ENCODE results near the gene YOD1.

The YOD1 gene

DNA sequence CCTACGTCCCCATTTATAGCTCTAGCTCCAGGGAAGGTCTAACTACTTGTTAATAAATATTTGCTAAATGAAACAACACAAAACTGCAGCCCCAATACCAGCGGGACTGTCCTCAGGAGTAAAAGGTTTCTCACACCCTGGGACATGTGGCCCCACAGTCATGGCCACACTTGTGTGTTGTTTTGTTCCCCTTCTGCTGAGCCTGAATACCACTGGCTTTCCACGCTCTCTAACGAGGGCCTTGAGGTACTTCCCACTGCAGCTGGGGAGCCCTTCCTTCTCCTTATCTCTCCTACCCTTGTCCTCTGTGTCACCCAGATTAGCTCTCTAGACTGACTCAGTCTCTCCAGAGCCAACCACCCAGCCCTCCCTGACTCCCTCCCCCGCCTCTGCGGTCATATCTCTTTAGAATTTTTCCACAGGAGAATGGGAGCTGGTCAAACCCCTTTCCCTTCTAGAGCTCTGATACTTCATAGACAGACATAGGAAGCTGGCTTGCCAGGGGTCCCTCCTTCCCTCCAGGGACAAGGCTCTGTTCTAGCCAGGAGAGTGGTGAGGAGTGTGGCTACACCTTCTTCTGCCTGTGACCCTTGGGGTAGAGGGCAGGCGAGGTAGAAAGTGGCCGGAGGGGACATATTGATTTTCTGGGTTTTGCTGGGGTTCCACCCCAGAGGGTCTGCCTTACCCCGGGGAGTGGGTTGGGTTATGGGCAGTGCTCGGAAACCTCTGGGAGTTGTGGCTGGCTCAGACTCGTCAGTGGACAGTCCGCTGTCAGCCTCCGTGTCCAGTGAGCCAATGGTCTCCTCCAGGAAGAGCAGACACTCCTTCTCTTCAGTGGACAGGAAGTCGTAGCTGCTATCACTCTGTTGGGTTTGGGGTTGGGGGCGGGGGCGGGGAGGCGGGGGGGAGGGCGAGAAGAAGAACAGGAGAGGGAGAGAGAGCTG, 26.5 kb downstream of the YOD1 start:
- no peak for DNase-seq

DNA sequence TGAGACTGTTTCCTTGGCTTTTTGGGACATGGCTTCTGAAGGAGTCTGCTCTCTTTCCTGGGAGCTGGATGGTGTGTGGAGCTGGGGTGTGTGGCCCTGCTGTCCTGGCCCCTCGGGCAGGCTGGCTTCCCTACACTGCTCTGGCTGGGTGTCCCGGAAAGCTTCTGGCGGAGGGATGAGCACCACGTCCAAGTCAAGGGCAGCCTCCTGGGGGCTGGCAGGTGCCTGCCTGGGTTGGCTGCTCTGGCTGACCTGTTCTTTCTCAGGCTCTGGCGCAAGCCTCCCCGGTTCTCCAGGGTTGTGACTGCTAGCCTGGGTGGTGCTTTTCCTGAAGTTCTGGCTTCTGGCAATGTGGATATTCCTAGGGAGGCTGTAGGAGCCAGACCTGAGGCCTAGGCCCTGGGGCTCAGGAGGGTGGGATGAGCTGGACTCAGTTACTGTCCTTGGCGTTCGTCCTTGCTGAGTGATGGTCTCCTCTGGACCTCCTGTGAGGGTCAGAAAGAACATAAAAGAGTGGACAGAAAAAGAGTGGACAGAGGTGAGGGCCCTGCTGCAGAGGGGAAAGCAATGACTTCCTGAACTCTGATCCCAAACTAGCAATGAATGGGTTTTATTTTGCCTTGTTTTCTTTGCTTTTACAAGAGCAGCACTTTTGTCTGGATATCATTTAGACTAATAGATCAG, 27.9 kb downstream of the YOD1 start:
- no peak for DNase-seq

DNA sequence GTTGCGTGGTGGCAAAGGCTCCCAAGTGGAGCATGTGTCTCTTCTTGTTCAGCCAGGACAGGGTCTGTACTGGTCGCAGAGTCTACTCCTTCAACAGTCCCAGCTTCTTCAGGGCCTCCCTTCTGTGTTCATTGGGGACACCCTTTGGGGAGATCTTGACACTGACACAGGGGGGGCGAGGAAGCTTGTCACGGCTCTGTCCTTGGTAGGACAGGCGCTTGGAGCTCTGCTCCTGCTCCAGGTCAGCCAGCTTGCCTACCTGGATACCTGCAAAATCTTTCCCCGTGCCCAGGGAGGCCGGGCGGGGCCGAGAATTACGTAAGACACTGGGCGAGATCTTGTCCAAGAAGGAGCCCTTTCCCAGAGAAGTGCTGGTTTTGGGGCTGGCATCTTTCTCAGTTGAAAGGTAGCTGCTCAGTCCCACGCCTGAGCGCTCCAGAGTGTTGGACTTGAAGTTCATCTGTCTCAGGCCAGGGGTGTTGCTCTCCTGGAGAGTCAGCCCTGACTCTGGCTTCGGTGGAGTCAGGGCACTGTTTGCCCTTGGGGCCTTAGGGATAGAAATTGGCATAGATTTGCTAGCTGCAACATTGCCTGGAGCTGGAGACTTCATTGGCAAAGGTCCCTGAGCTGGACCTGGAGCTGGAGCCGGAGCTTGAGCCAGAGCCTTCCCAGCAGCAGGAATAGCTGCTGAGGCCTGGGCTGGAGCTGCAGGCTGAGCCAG, 29.0 kb downstream of the YOD1 start:
- DNase-seq: no peak

DNA sequence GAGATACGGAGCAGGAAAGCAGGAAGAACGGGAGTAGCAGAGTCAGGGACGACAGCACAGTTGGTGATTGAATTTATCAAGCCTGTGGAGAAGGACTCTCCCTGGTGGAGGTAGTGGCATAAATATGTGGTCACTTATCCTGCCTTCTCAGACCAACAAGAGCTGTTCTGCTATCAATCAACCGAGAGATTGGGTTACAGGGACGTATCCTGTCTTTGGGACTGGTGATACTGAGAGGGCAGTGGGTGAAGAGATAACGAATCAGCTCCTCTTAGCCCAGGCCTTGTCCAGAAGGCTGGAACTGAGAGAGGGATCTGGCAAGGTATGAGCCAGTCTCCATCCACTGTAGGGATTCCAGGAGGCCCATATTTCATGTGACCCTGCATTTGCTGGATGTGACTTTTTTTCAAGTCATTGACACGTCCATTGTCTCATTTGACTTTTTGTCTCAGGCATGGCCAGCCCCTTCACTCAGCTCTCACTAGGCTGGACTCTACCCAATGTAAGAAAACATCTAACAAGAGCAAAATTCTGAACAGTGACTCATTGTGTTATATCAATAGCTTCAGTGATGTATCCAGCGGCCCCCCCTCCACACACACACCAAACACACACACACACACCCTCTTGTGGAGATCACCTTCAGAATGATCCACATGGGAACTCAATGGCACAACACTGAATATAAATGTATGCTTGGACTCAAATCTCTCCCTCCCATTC, 29.7 kb downstream of the YOD1 start:
- DNase-seq: no peak

DNA sequence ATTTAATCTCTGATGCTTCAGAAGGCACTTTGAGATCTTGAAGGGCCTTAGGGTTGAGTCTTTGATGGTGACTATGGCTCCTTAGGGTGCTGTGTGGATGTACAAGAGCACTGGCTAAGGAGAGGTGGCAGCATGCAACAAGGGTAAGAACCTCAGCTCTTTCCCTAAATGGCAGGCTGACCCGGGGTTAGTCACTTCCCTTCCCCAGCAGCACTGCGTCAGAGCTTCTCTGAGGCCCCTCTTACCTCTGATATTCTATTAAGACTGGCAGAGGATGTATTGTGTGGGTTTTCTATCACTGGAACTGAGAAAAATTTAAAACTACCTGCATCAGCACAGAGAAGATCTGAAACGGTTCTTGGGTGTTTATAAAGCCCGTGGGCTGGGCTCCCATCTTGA, 30.3 kb downstream of the YOD1 start:
- DNase-seq: no peak

DNA sequence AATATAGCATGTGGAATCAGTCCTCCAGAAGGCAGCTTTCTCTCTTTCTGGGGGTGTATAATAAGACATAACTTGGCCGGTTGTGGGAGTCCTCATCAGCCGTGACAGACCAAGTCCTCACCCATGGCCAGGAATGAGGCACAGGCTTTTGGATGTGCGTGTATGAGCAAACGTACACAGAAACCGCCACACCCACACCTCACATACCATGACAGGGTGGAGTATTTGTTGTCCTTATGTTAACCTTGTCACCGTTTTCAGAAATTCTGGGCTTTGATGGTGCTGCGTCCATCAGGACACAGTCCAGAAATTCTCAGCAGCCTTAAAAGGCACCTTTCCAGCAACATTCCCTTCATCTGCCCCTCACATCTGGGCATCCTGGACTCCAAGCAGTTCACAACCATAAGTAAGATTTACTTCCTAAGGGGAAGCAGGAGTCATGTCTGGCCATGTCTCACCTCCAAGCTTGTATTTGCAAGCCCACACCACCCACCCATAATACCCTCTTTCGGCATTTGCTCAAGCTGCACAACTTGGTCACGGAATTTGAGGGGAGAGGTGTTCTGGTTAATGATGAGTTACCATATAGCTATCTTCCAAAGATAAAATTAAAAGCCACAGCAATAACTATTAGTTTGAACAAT, 30.8 kb downstream of the YOD1 start:
- no peak for DNase-seq

DNA sequence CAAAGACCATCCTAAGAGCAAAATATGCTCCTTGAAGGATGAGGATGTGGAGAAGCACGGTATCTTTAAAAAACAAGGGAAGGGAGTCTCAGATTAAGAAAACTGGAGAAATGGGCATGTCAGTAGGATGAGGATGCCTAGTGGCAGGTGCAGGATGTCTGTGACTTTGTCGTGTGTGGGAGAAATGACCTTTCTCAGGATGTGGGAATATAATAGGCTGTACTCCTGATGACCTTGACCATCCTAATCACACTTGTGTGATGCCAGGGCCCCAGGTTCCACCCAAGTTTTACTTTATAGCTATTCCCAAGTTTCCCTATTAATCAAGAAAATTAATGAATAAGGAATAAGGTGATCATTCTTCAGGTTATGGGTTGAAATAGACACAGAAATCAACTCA, 31.3 kb downstream of the YOD1 start:
- no peak for DNase-seq

DNA sequence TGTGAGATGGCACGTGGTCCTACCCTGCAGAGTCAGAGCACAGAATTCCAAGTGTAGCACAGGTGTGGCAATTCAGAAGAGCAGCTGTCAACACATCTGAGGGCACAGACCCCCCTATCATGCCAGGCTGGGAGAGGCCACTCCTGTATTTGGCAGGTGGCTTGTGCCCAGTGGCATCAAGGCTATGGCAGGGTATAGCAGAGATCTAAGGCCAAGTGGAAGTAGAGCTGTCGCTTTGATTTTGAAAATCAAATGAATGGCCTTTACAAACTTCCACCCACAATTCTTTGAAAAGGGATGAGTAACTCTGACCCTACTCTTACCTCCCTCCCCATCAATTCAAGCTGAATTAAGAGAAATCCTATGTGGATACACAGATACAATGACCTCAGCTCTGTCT, 31.8 kb downstream of the YOD1 start:
- no peak for DNase-seq

DNA sequence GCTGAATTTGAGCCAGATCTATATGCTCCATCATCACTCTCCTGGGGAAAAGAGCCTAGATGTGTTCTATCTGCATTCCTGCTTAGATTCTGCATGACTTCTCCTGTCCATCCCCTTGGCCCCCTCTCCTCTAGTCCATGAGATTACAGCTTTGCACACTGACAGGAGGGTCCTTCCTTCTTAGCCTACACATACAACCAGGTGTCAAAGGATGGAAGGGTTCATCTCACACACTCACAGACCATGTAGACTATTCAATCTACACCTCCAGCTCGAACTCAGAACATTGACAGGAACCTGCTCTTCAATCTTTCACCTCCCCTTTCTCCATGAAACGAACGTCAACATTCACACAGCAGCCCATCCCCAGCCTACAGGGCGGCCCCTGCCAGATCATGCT, 32.3 kb downstream of the YOD1 start:
- no peak for DNase-seq

DNA sequence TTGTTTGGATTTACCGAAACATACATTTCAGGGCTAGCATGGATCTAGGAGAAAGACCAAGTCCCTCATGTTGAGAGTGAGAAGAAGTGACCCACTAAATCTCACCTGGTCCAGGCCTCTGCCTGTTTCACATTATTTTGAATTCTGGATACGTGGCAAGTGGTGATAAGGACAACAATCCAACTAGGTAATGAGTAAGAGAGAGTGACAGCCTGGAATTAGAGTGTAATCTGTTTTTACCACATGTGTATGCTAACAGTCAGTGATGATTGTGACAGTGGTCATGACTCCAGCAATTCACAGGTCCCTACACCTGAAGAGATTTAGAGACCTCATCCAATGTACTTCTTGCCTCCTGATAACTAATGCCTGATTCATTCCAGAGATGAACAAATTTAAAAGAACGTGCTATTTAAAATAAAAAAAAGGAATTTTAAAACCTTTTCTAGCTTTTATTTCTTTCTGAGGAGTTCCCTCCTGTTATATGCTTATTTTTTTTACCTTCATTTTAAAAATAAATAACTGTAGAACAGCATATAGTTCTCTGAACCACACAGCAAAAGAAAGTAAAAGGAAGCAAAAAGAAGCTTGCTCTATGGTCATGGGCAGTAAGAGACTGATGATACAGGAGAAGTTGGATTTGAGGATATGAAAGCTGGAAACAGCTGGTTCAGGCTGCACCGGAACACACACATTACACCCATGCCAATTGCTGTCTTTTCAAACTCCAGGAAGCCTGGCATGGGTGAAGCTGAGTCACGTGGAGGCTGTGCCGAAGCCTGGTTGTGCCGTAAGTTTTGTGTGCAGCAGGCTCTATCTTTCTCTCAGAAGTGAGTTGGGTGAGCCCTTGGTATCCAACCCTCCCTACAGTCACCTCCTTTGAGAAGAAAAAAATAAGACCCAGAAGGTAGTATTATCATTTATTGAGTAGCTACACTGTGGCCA, 33.1 kb downstream of the YOD1 start:
- no peak for DNase-seq

DNA sequence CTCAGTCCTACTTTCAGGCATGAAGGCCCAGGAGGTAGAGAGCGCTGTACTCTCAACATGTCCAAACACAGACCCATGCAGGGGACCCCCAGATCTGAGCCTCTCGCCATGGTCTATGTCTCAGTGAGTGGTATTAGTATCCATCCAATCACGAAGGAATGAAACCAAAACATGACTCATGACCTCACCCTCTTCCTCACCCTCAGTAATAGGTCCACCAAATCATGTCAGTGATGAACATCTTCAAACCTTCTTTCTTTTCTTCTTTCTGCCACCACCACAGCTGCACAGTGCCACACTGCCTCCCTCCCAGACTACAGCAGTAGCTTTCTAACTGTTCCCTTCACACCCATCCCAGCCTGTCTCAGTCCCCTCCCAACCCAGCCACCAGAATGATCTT, 35.2 kb downstream of the YOD1 start:
- DNase-seq: no peak

DNA sequence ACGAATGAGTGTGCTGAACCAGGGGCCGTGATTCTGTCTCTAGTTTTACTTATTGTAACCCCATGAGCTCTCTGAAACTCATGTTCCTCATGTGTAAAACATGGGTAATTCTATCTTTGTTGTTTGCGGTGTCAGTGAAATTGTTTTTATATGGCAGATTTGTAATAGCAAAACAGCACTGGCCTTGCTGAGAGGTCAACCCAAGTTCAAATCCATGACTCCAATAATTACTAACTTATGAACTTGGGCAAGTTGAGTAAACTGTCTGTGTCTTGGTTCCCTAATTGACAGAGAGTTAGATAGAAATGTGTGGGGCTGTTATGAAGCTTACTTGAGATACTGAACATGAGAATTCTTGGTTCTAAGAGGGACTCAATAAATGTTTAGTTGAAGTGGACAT, 36.3 kb downstream of the YOD1 start:
- no peak for DNase-seq

DNA sequence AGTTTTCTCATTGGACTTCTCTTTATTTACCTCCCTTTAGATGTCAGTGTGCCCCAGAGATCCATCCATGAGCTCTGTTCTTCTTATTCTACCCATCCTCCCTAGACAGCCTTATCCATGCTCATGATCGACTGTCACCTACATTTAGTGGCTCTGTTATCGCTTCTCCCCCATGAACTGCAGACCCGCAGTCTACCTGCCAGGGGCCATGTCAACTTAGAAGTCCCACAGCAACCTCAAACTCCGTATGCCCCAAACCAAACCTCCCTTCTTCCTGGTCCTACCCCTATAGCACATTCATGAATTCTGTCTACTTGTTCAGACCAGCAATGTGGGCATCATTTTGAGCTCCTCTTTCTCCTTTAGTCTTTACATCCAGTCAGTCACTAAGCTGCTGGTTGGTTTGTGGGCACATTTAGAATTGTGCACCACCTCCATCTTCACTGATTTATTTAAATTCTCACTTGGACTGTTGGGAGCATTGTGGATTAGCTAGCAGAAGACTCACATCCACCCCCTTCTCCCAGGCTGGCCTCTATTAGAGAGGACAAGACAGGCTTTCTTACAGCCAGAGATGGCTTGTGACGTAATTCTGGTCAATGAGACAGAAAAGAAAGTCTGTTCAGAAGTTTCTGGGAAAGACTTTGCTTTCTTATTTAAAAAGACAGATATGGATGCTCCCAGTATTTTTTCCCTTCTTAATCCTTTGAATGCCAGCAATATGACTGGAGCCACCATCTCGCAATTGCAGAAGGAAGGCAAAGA, 37.5 kb downstream of the YOD1 start:
- no peak for DNase-seq

DNA sequence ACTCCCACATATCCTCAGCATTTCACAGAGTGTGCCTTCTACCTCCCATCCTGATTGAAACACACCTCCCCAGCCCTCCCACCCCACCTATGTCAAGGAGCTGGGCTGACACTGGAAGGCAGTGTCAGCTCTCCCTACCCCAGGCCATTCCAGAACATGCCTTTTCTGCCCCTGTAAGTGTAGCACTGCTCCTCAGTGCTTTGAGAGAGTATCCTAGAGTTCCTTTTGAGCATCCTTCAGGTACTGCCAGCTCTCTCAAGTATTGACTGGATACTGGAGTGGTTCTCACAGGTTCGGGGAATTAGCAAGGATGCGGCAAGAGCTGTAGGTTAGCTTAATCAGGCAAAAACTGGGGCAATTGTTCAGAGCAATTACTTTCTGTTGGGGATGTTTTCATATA, 40.3 kb downstream of the YOD1 start:
- DNase-seq: no peak

DNA sequence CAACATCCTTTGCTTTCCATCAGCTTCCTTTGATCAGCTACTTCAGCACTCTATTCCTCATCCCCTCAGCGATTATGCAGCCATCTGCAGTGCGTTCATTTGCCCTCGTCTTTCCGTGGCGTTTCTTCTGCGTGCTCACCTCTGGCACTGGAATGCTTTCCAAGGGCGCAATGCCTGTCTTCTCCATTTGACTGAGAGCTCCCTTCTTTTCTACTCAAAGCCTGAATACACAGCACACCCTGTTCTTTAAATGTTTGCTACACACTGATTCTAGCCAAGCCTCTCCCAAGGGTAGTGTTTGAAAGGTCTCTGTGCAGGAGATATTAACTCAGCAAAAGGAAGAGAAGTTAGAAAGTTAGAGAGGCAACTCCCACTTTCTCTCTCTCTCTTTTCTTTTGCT, 41.1 kb downstream of the YOD1 start:
- DNase-seq: no peak

DNA sequence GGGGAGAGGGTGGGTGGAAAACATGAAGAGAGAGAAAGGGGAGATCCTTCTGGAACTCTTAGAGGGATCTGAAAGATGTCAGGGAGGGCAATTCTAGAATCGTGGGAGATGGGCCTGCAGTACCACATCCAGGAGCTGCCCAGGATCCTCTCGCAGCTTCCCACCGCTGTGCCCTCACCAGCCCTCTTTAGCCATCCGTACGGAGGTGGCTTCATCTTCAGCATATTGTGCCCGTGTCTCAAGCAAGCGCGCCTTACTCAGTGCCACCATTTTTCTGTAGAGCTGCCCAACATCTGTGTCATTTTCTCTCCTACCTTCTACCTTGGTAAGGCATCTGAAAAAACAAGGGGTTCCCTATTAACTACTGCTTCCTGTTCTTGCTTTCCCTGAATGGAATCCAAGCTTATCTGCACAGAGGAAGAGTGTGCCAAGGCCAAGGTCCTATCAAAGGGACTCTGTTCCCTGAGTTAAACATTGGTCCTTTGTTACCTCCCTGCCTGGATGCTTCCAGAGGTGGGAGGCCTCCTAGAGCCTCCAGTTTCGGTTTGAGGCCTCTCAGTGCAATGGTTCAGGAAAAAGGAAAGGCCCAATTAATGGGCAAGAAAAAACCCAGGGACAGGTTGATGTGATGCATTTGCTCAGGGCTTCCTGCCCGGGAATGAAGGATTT, 41.7 kb downstream of the YOD1 start:
- DNase-seq: no peak

DNA sequence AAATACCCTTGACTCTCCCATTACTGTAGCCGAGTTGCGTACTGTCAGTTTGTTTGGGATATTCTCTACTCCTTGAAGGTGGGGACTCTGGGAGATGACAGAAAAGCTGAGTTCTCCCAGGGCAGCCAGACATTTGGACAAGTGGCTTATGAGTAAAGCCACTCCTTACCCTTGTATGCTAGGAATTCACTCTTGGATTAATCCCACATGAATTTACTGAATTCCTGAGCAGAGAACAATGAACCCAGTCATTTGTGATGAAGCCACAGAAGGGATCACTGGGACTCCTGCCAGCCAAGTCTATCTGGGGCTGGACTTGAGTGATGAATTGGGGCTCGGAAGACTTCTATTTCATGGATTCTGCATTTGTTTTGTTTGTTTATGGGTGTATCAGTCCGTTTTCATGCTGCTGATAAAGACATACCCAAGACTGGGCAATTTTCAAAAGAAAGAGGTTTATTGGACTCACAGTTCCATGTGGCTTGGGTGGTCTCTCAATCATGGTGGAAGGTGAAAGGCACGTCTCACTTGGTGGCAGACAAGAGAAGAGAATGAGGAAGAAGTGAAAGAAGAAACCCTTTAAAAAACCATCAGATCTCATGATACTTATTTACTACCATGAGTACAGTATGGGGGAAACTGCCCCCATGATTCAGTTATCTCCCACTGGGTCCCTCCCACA, 43.5 kb downstream of the YOD1 start:
- DNase-seq: no peak

DNA sequence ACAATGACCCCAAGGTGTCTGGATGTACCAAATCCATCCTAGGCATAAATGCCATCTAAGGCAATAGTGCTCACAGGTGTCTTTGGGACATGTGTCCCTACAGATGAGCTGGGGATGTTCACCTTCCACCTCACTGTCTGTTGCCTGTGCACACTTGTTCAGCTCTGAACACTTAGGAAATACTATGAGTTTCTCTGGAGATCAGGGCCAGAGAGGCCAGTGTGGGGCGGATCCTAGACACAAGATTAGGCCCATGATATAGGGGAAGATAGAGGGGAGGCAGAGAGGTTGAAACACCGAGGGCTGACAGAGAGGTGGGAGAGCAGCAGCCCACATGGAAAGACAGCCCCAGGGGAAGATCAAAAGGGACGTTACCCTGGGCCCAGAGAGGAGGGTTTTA, 44.1 kb downstream of the YOD1 start:
- DNase-seq: no peak

DNA sequence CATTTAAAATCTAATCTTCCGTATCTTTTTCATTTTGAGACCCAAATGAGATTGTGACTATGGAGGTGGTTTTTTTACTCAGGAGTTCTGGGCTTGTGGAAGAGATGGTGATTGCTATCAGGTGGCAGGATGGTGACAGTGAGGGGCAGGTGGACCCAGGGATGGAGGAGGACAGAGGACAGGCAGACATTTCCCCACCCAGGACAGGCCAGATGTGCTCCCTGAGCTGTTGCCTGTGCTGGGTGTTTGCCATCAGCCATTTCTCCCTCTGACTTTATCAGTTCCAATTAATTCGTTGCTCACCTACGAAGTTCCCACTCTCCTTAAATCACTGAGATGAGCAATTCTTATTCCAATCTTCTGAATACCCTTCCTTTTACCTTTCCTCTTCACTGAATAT, 44.9 kb downstream of the YOD1 start:
- no peak for DNase-seq
